HG03103 (cell line): ENCODE results near the gene SMO.
"Not testable (repeated sequence)": the region's sequence is repeated elsewhere in the genome, so short reads cannot be mapped to it uniquely, and the experiment has no call there.

Experiments
- ATAC-seq: cut with Tn5 transposase; IDR thresholded peaks from one replicate; pipeline ENCODE4 v1.9.1; 2021; ENCODE audit warnings: low read depth; ENCODE audit not compliant: unreplicated experiment

The SMO gene

DNA sequence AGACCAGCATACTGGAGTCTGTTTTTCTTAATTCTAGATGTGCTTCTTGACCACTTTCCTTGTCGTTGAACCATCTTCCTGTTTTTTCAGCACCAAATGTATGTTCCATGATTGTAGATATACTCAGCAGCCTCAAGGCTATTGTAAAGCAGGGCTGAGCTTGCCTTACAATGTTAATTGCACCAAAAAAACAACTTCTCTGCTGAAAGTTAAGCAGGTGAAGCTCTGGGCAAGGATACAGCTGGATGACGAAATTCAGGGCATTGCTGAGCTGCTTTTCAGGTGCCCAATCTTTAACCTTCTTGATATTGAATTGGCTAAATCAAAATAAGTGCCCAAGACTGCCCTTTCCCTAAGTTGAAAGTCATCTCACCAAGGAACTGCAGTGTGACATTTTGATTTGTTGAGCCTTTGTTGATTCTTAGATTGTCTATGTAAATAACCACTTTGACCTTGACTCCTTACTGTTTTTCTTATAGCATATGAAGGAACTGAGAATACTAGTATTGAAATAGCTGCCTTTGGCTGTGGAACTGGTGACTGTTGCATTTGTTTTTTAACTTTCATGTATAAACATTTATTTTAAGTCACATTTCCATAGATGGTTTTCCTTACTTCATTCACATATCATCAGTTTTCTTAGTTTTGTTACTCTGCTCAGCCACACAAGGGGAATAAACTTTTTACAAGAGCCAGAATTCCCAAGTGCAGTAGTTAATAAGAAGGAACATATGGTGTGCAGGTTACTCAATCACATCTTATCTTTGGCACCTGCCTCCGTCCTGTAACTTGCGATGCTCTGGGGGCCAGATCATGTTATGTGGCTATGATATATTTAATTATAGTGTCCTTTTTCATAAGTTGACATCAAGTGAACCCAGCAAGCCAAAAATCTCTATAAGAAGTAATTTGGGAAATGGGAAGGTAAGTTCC lies 39.5 kb downstream of the SMO start:
- no peak for ATAC-seq

DNA sequence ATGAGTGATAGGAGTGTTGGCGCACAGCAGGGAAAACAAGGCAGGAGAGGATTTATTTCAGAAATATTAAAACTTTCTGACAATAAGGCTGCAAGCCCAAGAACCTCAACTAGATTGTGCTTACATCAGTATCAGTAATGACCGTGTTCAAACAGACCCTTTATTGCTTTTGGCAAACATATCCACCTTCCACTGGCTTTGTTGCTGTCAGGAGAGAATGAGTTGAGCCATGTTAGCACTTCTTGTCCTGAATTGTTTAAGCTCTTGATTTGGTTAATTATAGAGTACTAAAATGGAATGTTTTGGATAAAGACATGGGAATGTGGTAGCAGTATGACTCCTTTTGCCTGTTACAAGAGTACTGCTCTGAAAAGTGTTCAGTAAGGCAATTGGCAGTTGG lies 40.2 kb downstream of the SMO start:
- no peak for ATAC-seq

DNA sequence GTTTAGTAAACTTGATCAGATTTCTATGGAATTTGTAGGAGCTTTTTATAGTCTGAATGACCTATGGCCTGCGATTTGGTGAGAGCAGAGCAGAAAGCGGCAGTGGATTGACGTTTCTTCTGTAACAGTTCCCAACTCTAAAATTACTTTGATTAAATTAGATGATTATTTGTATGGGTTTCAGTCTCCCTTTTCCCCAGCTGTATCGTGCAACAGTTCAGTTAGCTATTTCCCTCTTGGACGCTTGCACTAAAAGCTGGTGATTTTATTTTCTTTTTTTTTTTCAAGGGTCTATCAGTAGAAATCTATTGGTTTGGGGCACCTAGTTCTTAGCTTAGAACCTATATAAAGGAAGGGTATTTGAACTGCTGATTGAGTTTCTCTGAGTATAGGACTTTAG lies 43.2 kb downstream of the SMO start:
- no peak for ATAC-seq

DNA sequence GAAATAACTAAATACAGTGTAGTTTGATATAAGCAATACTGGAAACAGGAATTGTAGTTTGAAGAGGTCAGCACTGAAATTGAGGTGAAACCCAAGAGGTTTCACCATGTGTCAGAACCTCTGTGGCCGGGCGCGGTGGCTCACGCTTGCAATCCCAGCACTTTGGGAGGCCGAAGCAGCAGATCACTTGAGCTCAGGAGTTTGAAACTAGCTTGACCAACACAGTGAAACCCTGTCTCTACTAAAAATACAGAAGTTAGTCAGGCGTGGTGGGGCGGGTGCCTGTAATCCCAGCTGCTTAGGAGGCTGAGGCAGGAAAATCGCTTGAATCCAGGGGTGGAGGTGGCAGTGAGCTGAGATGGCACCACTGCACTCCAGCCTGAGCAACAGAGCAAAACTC lies 50.1 kb downstream of the SMO start:
- no peak for ATAC-seq

DNA sequence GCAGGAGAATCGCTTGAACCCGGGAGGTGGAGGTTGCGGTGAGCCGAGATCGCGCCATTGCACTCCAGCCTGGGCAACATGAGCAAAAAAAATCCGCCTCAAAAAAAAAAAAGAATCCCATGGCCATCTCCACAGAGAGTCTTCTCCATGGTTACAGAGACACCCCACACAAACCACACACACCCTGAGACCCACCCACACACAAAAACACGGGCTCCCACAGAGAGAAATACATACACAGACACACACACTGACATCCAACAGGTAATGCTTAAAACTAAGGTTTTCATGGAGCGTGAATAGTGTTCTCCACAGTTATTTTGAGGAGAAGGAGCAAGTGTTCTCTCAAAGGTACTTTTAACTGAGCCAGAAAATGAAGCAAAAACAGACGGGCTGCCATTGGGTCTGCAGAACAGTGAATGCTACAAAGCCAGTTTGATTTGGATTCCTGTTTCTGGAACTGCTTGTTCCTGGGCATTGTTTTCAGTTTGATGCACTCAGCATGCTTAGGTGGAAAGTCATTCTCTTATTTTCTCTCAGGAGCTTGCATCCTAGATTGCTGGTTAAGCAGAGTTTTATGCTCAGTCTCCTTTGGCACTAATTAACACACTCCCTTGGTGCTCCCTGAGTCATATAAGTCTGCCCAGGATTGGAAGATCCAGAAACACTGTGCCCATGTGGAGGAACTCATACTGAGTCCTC lies 51.8 kb downstream of the SMO start:
- no peak for ATAC-seq

DNA sequence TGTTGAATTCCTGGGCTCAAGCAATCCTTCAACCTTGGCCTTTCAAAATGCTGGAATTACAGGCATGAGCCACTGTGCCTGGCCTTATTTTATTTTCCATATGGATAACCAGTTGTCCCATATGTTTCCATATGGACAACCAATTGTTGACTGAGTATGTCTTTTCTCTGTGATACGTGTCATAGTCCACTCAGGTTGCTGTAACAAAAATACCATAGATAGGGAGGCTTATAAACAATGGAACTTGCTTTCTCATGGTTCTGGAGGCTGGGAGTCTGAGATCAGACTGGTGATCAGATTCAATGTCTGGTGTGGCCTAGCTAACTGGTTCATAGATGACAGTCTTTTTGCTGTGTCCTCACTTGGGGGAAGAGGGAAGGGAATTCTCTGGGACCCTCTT lies 55.8 kb downstream of the SMO start:
- ATAC-seq, result no peak

DNA sequence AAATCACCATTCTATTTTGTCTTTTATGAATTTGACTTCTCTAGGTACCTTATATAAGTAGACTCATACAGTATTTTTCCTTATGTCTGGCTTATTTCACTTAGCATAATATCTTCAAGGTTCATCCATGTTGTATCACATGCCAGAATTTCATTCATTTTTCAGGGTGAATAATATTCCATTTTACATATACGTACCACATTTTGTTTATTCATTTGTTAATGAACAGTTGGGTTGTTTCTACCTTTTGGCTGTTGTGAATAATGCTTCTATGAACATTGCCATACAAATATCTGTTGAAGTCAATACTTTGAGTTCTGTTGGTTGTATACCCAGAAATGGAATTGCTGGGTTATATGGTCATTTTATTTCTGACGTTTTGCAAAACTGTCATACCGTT lies 57.1 kb downstream of the SMO start:
- no peak for ATAC-seq

DNA sequence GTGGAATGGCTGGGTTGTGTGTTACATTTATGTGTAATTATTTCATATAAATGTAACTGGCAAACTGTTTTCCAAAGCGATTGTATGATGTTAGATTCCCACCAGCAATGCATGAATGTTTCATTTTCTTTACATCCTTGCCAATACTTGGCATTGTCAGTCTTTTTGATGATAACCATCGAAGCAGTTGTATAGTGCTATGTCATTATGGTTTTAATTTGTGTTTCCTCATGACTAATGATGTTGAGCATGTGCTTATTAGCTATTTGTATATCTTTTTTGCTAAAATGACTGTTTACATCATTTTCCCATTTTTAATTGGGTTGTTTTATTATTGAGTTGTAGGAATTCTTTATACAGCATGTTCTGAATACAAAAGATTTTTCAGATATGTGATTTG lies 58.7 kb downstream of the SMO start:
- no peak for ATAC-seq

DNA sequence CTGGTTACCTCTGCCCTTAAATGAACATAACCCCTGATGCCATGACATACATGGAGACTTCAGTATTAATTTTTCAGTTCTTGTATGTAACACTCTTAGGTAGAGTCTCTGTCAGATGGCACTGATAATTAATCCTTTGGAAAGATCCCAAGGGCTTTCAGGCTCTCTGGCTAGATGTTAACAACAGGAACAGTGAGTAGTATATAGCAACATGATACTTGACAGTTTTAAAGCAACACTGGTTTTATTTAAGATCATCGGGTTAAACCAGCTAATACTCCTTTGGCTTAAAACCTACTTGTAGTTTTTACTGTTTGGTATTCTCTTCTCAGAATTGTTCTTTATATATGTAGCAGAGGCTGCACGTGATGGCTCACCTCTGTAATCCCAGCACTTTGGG lies 63.7 kb downstream of the SMO start:
- ATAC-seq, result no peak

DNA sequence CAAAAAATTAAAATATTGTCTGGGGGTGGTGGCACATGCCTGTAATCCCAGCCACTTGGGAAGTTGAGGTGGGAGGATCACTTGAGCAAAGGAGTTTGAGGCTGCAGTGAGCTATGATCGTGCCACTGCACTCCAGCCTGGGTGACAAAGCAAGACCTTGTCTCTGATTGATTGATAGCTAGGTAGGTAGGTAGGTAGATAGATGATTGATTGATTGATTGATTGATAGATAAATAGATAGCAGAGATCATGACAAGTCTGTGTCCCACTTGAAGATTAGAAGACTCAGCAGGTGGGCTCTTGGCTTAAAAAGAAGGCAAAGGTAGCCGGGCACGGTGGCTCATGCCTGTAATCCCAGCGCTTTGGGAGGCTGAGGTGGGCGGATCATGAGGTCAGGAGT lies 64.2 kb downstream of the SMO start:
- ATAC-seq, result not testable (repeated sequence)

DNA sequence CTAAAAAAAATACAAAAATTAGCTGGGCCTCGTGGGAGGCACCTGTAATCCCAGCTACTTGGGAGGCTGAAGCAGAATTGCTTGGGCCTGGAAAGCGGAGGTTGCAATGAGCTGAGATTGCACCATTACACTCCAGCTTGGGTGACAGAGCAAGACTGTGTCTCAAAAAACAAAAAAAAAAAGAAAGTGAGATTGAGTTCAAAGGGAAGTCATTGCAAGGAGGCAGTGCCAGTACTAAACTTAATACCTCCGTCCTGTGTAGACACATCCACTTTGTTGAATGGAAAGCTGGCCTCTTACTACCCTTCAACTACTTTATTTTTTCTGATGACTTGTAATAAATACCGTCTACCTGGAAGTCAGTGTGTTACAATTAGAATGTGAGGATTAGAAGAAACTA lies 67.4 kb downstream of the SMO start:
- ATAC-seq, result no peak

DNA sequence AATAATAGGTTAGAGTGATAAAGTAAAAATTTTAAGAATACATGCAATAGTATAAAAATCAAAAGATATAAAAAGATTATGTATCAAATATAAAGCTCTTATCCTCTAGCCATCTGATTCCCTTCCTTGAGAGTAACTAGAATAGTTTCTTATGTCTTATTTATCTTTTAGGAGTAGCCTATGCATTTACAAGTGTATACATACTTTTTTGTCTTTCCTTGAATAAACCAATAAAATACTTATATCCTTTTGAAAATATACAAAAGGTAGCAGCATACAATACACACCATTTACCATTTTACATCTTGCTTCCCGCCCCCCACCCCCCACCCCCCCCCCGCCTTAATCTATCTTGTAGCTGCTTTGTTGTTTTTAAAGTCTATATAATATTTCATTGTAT lies 67.8 kb downstream of the SMO start:
- no peak for ATAC-seq

DNA sequence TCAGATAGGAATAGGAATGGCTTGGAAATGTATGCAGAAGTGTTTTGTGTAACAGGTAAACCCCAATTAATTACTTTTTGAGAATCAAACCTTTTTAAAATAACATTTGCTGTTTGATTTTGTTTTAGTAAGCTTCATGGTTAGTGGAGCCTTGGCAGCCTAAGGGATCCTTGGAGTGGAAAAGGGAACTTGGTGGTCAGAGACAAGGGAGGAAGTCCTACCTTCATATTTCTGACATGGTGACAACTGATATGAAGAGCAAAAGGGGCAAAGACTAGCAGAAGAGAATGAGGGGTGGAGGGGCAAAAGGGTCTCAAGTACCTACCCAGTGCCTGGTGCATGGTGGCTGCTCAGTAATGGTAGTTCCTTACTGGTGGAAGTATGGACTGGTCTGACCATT lies 68.7 kb downstream of the SMO start:
- no peak for ATAC-seq

DNA sequence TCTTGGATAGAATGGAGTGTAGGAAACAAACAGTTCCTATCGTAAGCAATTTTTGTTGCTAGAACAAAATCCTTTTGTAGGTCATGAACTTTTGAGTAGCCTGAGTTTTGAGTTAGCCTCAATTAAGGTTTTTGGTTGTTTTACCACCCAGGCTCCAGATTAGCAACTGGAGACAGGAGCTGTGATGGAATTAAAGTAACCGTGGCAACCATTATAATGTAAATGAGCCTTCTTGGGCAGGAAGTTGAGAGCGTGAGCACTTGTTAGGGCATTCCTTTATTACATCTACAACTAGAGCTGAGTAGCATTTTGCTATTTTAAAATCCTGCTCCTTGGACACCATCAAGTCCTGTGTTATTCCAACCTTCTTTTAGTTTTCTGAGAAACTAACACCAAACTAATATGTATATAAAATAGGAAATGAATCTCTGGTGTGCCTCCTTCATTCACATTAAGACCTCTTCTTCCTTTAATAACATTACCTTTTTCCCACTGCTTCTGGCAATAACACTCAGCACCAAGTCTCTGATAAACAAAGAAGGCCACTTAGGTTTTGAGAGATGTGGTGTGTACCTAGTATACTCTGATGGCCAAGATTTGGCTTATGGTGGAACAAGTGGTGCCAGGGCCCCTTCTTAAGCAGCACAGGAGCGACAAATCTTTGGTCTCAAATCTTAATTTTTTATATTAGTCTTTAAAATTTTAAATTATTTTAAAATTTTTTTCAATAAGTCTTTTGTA lies 70.4 kb downstream of the SMO start:
- ATAC-seq, result no peak

DNA sequence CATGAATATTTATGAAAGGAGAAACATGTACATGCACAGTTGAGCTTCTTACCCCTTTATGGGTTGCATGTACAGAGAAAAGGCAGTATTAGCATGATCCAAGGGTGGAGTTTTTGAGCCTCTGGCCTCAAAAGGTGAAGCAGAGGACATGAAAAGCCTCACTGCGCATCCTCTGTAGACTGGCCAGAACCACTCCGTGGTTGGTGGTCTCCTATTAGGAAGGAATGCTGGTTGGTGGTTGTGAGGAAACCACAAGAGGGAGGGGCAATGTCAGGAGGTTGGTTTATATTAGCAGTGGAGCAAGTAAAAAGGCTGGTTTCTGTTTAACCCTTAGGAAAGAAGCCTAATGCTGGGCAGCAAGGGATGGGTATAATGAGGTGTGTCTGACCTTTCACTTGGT lies 73.9 kb downstream of the SMO start:
- ATAC-seq, result no peak
